Measurements from ENCODE around the gene IGSF23.

Gene IGSF23
- total RNA-seq, result 0 to 0.16 (median 0) reads per million in 18 experiments

- DNase-seq, result no peak
Measured at GRCh38 chr19:44613295-44614178, at the start of gene IGSF23. IGSF23 (plus strand) TSS chr19:44613563; CDS start chr19:44613646, 83 bp downstream.

- DNase-seq, result peak; percentile 23 to 68
Measured at GRCh38 chr19:44566984-44567383, 46.4 kb upstream of the IGSF23 start.

GRCh38 chr19:44567745-44568144, 45.6 kb upstream of the IGSF23 start:
- no peak for DNase-seq

- DNase-seq, result no peak
Measured at GRCh38 chr19:44570603-44570983, 42.8 kb upstream of the IGSF23 start.

- DNase-seq, result peak; percentile 86 to 90
Measured at GRCh38 chr19:44570984-44571684, 42.2 kb upstream of the IGSF23 start.

GRCh38 chr19:44571830-44572580, 41.4 kb upstream of the IGSF23 start:
- no peak for DNase-seq

GRCh38 chr19:44572581-44572900, 40.8 kb upstream of the IGSF23 start:
- DNase-seq, result peak; percentile 36 to 53

- DNase-seq, result no peak
Measured at GRCh38 chr19:44573183-44573582, 40.2 kb upstream of the IGSF23 start.

- no peak for DNase-seq
Measured at GRCh38 chr19:44573627-44574026, 39.7 kb upstream of the IGSF23 start.

- DNase-seq, result no peak
Measured at GRCh38 chr19:44574186-44574950, 39.0 kb upstream of the IGSF23 start.

- no peak for DNase-seq
Measured at GRCh38 chr19:44575116-44575700, 38.2 kb upstream of the IGSF23 start.

GRCh38 chr19:44576843-44577565, 36.4 kb upstream of the IGSF23 start:
- DNase-seq, result peak in 1 of 2 donors; percentile 30

GRCh38 chr19:44577566-44577874, 35.8 kb upstream of the IGSF23 start:
- no peak for DNase-seq

GRCh38 chr19:44579663-44580365, 33.5 kb upstream of the IGSF23 start:
- DNase-seq, result peak in 1 of 2 donors; percentile 26

- no peak for DNase-seq
Measured at GRCh38 chr19:44580366-44580895, 32.9 kb upstream of the IGSF23 start.

GRCh38 chr19:44581288-44581687, 32.1 kb upstream of the IGSF23 start:
- DNase-seq, result no peak

- DNase-seq, result peak in 1 of 2 donors; percentile 23
Measured at GRCh38 chr19:44582581-44583265, 30.6 kb upstream of the IGSF23 start.

GRCh38 chr19:44585371-44586133, 27.8 kb upstream of the IGSF23 start:
- DNase-seq, result no peak

All from inflammatory macrophage (primary cell).